ENCODE measurements around the gene KLF9. TPM values are rescaled to one million over a fixed set of nuclear protein-coding genes. Genes with fewer than 3 reads are reported as not detected.

The KLF9 gene
- polyA plus RNA-seq, 1 of the 3 experiments (the other 2 are of a cell fraction): 5.8 TPM

DNA sequence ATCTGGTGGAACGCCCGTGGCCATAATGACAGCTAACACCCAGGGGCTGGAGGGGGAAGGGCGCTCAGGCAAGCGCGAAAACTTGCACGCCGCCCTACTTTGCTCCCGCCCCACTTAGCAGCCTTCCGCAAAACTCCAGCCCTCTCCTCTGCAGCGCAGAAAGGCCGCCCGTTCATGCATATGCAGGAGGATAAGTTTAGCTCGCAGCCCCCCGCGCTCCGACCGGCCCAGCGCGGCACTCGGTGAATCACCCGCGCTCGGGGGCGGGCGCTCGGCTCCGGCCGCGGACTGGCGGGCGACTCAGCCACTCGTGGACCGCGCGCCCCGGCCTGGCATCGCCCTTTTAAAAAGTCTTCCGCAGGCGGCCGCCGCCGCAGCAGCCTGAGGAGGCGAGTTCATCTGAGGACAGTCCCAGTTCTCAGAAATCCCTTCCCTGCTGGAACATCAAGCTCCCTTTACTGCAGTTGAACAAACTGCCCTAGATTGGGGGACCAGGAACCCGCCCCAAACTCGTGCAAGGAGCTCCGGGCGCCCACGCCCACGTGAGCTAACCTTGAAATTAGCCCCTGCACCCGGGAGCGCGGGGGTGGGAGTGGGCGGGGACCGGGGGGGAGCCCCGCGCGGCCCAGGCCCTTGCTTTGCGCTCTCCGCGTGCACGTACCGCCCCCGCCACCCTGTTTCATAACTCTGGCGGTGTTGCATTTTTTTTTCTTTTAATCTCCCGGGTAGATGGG, 4.5 kb upstream of the KLF9 start (continued):
- TF ChIP-seq EP300 (IDR thresholded peaks at IDR 0.05; ENCODE audit: borderline replicate concordance in 1 of 2, low read depth in 1 of 2, low read length in 1 of 2) (peak in 1 of 2 experiments; percentile 63; a peak in 2 of 4 replicates), SMC3 (IDR thresholded peaks at IDR 0.05; ENCODE audit: low read depth, low read length) (peak; percentile 27), NRF1 (IDR thresholded peaks at IDR 0.05; ENCODE audit: low read depth, low read length) (no peak), REST (IDR thresholded peaks at IDR 0.05; ENCODE audit: low read depth, low read length) (no peak), USF2 (IDR thresholded peaks at IDR 0.05; ENCODE audit: borderline replicate concordance, low read depth, low read length) (no peak), TCF12 (IDR thresholded peaks at IDR 0.05) (no peak), MXI1 (IDR thresholded peaks at IDR 0.05; ENCODE audit: low read depth, low read length) (peak; percentile 38; the same call in 1 of the 2 replicates), TAF1 (IDR thresholded peaks at IDR 0.05; ENCODE audit: borderline replicate concordance, low read depth, low read length) (peak; percentile 45), MAX (IDR thresholded peaks at IDR 0.05; ENCODE audit: low read depth) (peak; percentile 63), USF1 (IDR thresholded peaks at IDR 0.05; ENCODE audit: borderline replicate concordance, low read depth) (no peak), SIN3A (IDR thresholded peaks at IDR 0.05; ENCODE audit: borderline replicate concordance, low read depth, low read length) (no peak), RAD21 (IDR thresholded peaks at IDR 0.05; ENCODE audit: low read length) (no peak), FOSL2 (IDR thresholded peaks at IDR 0.05; ENCODE audit: borderline replicate concordance, low read depth) (peak; percentile 58; the same call in 1 of the 2 replicates)
- TF ChIP-seq, protein P1, sequence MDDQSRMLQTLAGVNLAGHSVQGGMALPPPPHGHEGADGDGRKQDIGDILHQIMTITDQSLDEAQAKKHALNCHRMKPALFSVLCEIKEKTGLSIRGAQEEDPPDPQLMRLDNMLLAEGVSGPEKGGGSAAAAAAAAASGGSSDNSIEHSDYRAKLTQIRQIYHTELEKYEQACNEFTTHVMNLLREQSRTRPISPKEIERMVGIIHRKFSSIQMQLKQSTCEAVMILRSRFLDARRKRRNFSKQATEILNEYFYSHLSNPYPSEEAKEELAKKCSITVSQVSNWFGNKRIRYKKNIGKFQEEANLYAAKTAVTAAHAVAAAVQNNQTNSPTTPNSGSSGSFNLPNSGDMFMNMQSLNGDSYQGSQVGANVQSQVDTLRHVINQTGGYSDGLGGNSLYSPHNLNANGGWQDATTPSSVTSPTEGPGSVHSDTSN (IDR thresholded peaks at IDR 0.05): peak; percentile 98
